KOPT-K1 (cell line): Measurements from ENCODE around the gene DCBLD1.
"Not testable (repeated sequence)": the region's sequence is repeated elsewhere in the genome, so short reads cannot be mapped to it uniquely, and the experiment has no call there.

Source experiments
- H3K27ac ChIP-seq: fragments of 200-600 bp; sonication (generic); 2 replicates; pipeline ENCODE4 v1.5.1; 2016; ENCODE audit warnings: antibody characterized with exemption, mild to moderate bottlenecking, low read depth, low read length; ENCODE audit not compliant: poor library complexity, severe bottlenecking
- H3K36me3 ChIP-seq: fragments of 200-600 bp; sonication (generic); 2 replicates; pipeline ENCODE4 v1.5.1; 2017; ENCODE audit warnings: antibody characterized with exemption, mild to moderate bottlenecking, low read length, moderate library complexity; ENCODE audit not compliant: insufficient read depth
- H3K9me3 ChIP-seq: fragments of 200-600 bp; sonication (generic); 2 replicates; pipeline ENCODE4 v1.5.1; 2017; ENCODE audit warnings: antibody characterized with exemption, low read length, mild to moderate bottlenecking; ENCODE audit not compliant: insufficient read depth, poor library complexity, severe bottlenecking

Gene DCBLD1

GRCh38 chr6:117503211-117503610, 20.7 kb downstream of the DCBLD1 start:
- Histone ChIP-seq H3K36me3 (no peaks in the 10 kb centered on the region), H3K9me3 (no peaks in the 10 kb centered on the region), H3K27ac (no peak overlapping the region)

GRCh38 chr6:117504478-117505144, 22.1 kb downstream of the DCBLD1 start:
- Histone ChIP-seq H3K9me3 (peaks cover 3% of the 10 kb centered on the region), H3K27ac (no peak overlapping the region), H3K36me3 (no peaks in the 10 kb centered on the region)

- Histone ChIP-seq H3K9me3 (peaks cover 3% of the 10 kb centered on the region), H3K36me3 (no peaks in the 10 kb centered on the region), H3K27ac (no peak overlapping the region)
Observed at GRCh38 chr6:117505311-117505710, 22.8 kb downstream of the DCBLD1 start.

- Histone ChIP-seq H3K9me3 (peaks cover 3% of the 10 kb centered on the region), H3K27ac (no peak overlapping the region), H3K36me3 (no peaks in the 10 kb centered on the region)
Observed at GRCh38 chr6:117506180-117506835, 23.8 kb downstream of the DCBLD1 start.

- Histone ChIP-seq H3K9me3 (peaks cover 3% of the 10 kb centered on the region), H3K36me3 (no peaks in the 10 kb centered on the region), H3K27ac (no peak overlapping the region)
Observed at GRCh38 chr6:117506907-117507306, 24.4 kb downstream of the DCBLD1 start.

- Histone ChIP-seq H3K27ac (no peak overlapping the region), H3K9me3 (peaks cover 3% of the 10 kb centered on the region), H3K36me3 (no peaks in the 10 kb centered on the region)
Observed at GRCh38 chr6:117508450-117508971, 26.0 kb downstream of the DCBLD1 start.

- Histone ChIP-seq H3K27ac (no peak overlapping the region), H3K9me3 (peaks cover 3% of the 10 kb centered on the region), H3K36me3 (no peaks in the 10 kb centered on the region)
Observed at GRCh38 chr6:117509021-117509420, 26.5 kb downstream of the DCBLD1 start.

GRCh38 chr6:117512056-117512828, 29.8 kb downstream of the DCBLD1 start:
- H3K9me3 ChIP-seq: peaks cover 3% of the 10 kb centered on the region
- H3K27ac ChIP-seq: no peak overlapping the region
- H3K36me3 ChIP-seq: no peaks in the 10 kb centered on the region

- Histone ChIP-seq H3K27ac (no peak overlapping the region), H3K9me3 (peaks cover 3% of the 10 kb centered on the region), H3K36me3 (no peaks in the 10 kb centered on the region)
Observed at GRCh38 chr6:117512987-117513573, 30.6 kb downstream of the DCBLD1 start.

- Histone ChIP-seq H3K36me3 (no peaks in the 10 kb centered on the region), H3K27ac (no peak overlapping the region), H3K9me3 (peaks cover 3% of the 10 kb centered on the region)
Observed at GRCh38 chr6:117513778-117514365, 31.4 kb downstream of the DCBLD1 start.

- Histone ChIP-seq H3K9me3 (peaks cover under 1% of the 10 kb centered on the region), H3K36me3 (no peaks in the 10 kb centered on the region), H3K27ac (no peak overlapping the region)
Observed at GRCh38 chr6:117514655-117515054, 32.2 kb downstream of the DCBLD1 start.

- Histone ChIP-seq H3K27ac (no peak overlapping the region), H3K9me3 (no peaks in the 10 kb centered on the region), H3K36me3 (no peaks in the 10 kb centered on the region)
Observed at GRCh38 chr6:117515326-117515725, 32.9 kb downstream of the DCBLD1 start.

GRCh38 chr6:117517995-117518394, 35.5 kb downstream of the DCBLD1 start:
- H3K27ac ChIP-seq, H3K36me3 ChIP-seq, H3K9me3 ChIP-seq: not testable (repeated sequence)

- Histone ChIP-seq H3K9me3 (no peaks in the 10 kb centered on the region), H3K27ac (no peak overlapping the region), H3K36me3 (no peaks in the 10 kb centered on the region)
Observed at GRCh38 chr6:117518870-117519269, 36.4 kb downstream of the DCBLD1 start.
